OCI-LY7 (cell line): ENCODE measurements around the gene CPLANE1. TPM values are rescaled to one million over a fixed set of nuclear protein-coding genes. Genes with fewer than 3 reads are reported as not detected.

ENCODE experiments used
- BruUV-seq: library from RNA; stranded (reverse); fragments of 400-500 nt; replicated peaks from 2 replicates; lab custom pipeline; 2021; lab: Mats Ljungman, UMichigan
- CTCF ChIA-PET: fragments of 300-600 bp; sonication (Branson Sonifier 250); formaldehyde crosslinking; loops from one replicate; lab custom pipeline; 2022; ENCODE audit warnings: antibody characterized with exemption; ENCODE audit not compliant: unreplicated experiment; lab: Charles Lee
- POLR2A ChIA-PET: fragments of 300-600 bp; sonication (Branson Sonifier 250); formaldehyde crosslinking; loops from one replicate; lab custom pipeline; 2022; ENCODE audit warnings: antibody characterized with exemption; lab: Charles Lee
- DNase-seq: peaks from one replicate; pipeline ENCODE4 v3.0.0-alpha.2; 2015; ENCODE audit warnings: low spot score
- H2AFZ ChIP-seq: fragments of 200-600 bp; sonication (generic), shearing (Covaris generic); 2 replicates; pipeline ENCODE4 v1.6.1; 2014; ENCODE audit warnings: mild to moderate bottlenecking, antibody characterized with exemption, low read length, moderate library complexity
- H3K27ac ChIP-seq: fragments of 200-600 bp; sonication (generic); 2 replicates; pipeline ENCODE4 v1.5.1; 2014; ENCODE audit warnings: mixed run types, low read depth, mild to moderate bottlenecking, moderate library complexity, low read length, inconsistent platforms; ENCODE audit not compliant: poor library complexity, severe bottlenecking
- H3K36me3 ChIP-seq: fragments of 200-600 bp; sonication (generic); 2 replicates; pipeline ENCODE4 v1.6.1; 2014; ENCODE audit warnings: mild to moderate bottlenecking, antibody characterized with exemption, low read length, moderate library complexity, mixed read lengths; ENCODE audit not compliant: insufficient read depth
- H3K4me1 ChIP-seq: fragments of 200-600 bp; sonication (generic); 2 replicates; pipeline ENCODE4 v1.5.1; 2014; ENCODE audit warnings: mild to moderate bottlenecking, low read length; ENCODE audit not compliant: insufficient read depth, poor library complexity, severe bottlenecking
- H3K4me2 ChIP-seq: fragments of 200-600 bp; sonication (generic); 2 replicates; pipeline ENCODE4 v1.6.1; 2014; ENCODE audit warnings: mild to moderate bottlenecking, low read length
- H3K4me3 ChIP-seq: fragments of 200-600 bp; sonication (generic); 2 replicates; pipeline ENCODE4 v1.5.1; 2014; ENCODE audit warnings: mild to moderate bottlenecking, low read depth, low read length; ENCODE audit not compliant: poor library complexity, severe bottlenecking
- H3K79me2 ChIP-seq: fragments of 200-600 bp; sonication (generic); 2 replicates; pipeline ENCODE4 v1.6.1; 2016; ENCODE audit warnings: low read depth, mild to moderate bottlenecking, low read length, moderate library complexity, mixed read lengths; ENCODE audit not compliant: insufficient read depth
- H3K9me2 ChIP-seq: fragments of 200-600 bp; sonication (generic); 2 replicates; pipeline ENCODE4 v1.6.1; 2016; ENCODE audit warnings: mild to moderate bottlenecking, low read length, mixed read lengths; ENCODE audit not compliant: insufficient read depth
- H3K9me3 ChIP-seq: fragments of 200-600 bp; sonication (generic); 2 replicates; pipeline ENCODE4 v1.6.1; 2014; ENCODE audit warnings: mild to moderate bottlenecking, mixed run types, low read length, mixed read lengths
- H4K20me1 ChIP-seq: fragments of 200-600 bp; sonication (generic); 2 replicates; pipeline ENCODE4 v1.6.1; 2014; ENCODE audit warnings: mild to moderate bottlenecking, antibody characterized with exemption, low read length, moderate library complexity, mixed read lengths; ENCODE audit not compliant: insufficient read depth
- CTCF ChIP-seq: fragments of 200-600 bp; sonication (generic); conservative IDR thresholded peaks from 2 replicates; pipeline ENCODE4 v1.5.1; 2014; ENCODE audit warnings: mild to moderate bottlenecking, antibody characterized with exemption, low read length, moderate library complexity, mixed read lengths
- EZH2phosphoT487 ChIP-seq: fragments of 200-600 bp; sonication (generic); IDR thresholded peaks from 2 replicates; pipeline ENCODE4 v1.6.1; 2018; ENCODE audit warnings: low read depth, borderline replicate concordance, mild to moderate bottlenecking, mixed run types, antibody characterized with exemption, low read length, moderate library complexity, mixed read lengths
- intact Hi-C: fragments of 100-400 bp; cut with micrococcal nuclease; formaldehyde crosslinking; loops from one replicate; pipeline ENCODE4 v1.10.0; 2022; ENCODE audit not compliant: unreplicated experiment
- small RNA-seq: library from RNA; depleted of rRNA; stranded (forward); fragments of <200 nt; gene quantifications from one replicate; pipeline ENCODE3, GENCODE V24; 2014
- total RNA-seq, 2 experiments: library from RNA; depleted of rRNA in 1 of 2; stranded (reverse); fragments of >200 nt in 1 of 2; shearing (Covaris generic) in 1 of 2; gene quantifications; 2 replicates each; pipeline ENCODE4 v1.2.3, GENCODE V29; 2014 to 2022

The CPLANE1 gene
- total RNA-seq, 2 experiments from 2014 or later: 0.21 TPM; not detected in 1

DNA sequence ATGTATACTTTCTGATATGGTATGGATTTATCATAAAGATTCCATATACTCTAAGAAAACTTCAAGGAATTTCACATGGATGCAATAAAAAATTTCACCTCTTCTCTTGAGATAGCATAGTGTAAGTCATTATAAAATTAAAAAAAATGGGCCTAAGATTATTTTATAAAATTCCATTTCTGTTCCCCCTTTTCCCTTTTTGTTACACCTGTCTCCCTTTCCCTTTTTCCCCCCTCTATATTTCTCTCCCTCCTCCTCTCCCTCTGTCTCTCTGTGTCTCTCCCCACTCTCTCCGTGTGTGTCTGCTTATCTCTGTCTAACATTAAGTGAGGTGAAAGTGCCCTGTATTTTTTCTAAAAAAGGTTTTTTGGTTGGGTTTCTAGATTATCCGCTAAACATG lies 192.4 kb downstream of the CPLANE1 start:
- Histone ChIP-seq H3K9me3 (no peaks in the 10 kb centered on the region), H3K9me2 (no peaks in the 10 kb centered on the region), H3K79me2 (no peaks in the 10 kb centered on the region), H3K4me1 (no peaks in the 10 kb centered on the region), H2AFZ (no peak overlapping the region), H3K4me3 (no peak overlapping the region), H3K4me2 (no peak overlapping the region), H3K27ac (no peak overlapping the region), H4K20me1 (no peaks in the 10 kb centered on the region), H3K36me3 (peaks cover 79% of the 10 kb centered on the region)
- no peak for TF ChIP-seq CTCF
- TF ChIP-seq EZH2phosphoT487: no peak
- intact Hi-C loops: no loop called here
- CTCF ChIA-PET: no interaction called here
- no peak for DNase-seq
- no TSS peak for BruUV-seq
- POLR2A ChIA-PET: no interaction called here

Small RNAs within 50 kb of the gene (small RNA-seq; reads per million reads assigned to genes)
- gene C8orf59P2: not detected

Other genes with a start within 250 kb of the CPLANE1 start
- gene NUP155, start 121.7 kb upstream of the CPLANE1 start, total RNA-seq (2014; rRNA removed; shearing (Covaris generic)): 48.7 and 61.6 TPM in 2 replicates
- gene NUP155, start 121.7 kb upstream of the CPLANE1 start, total RNA-seq (2022): 68.1 and 77.8 TPM in 2 replicates
- gene WDR70, start 129.9 kb upstream of the CPLANE1 start, total RNA-seq (2014; rRNA removed; shearing (Covaris generic)): 20.8 and 26.2 TPM in 2 replicates
- gene WDR70, start 129.9 kb upstream of the CPLANE1 start, total RNA-seq (2022): 35.4 and 37.8 TPM in 2 replicates